Measurements from ENCODE around the gene YPEL1. TPM values are rescaled to one million over a fixed set of nuclear protein-coding genes. Genes with fewer than 3 reads are reported as not detected.
"Not testable (repeated sequence)": the region's sequence is repeated elsewhere in the genome, so short reads cannot be mapped to it uniquely, and the experiment has no call there.

YPEL1 gene
- total RNA-seq, 2 donors from 2014 or later: 2.4 to 4.9 TPM

DNA sequence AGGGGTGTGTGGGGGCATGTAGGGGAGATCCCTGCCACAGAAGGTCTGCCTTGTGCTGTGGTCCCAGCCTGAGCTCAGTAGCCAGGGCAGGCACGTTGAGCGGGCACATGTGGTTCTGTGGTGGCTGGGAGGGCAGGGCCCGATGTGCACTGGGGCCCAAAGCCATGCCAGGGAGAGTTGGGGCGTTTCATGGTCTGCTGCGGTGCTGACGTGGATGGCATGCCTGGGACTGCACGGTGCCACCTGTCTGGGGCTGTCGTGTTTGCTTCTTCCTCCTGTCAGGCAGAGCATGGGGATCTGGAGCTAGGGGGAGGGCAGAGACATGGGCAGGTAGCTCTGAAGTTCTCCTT, 50.5 kb downstream of the YPEL1 start:
- no peaks in the 10 kb centered on the region for H3K9me3 Mint-ChIP-seq
- H3K36me3 Mint-ChIP-seq: no peaks in the 10 kb centered on the region
- ATAC-seq (no peak), DNase-seq (ENCODE audit: low spot score in 2 of 2) (no peak)
- H3K27ac Mint-ChIP-seq: no peak overlapping the region

DNA sequence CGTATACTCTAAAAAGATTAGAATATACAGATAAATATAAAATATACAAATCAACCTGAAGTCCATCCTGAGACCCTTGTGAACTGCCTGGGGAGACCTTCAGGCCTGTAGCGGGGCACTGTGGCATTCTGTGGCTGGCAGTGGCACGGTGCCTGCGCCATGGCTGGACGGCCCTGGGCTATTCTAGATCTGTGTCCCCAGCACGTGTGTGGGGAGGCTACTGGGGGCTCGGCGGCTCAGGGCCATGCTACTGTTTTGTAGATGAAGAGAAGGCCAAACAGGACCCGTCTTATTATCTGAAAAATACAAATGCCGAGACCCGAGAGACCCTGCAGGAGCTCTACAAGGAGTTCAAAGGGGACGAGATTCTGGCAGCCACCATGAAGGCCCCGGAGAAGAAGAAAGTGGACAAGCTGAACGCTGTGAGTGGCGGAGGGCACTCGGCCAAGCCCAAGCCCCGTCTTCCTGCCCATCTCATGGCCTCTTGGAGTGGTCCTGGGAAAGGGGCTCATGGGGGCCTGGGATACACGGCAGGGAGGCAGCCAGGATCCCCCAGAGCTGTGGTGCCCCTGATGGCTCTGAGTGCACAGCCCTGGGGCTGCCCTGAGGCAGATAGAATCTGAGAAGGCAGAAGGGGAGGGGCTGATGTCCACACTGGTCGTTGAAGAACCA, 51.0 kb downstream of the YPEL1 start:
- ATAC-seq: no peak
- H3K9me3 Mint-ChIP-seq: no peaks in the 10 kb centered on the region
- H3K36me3 Mint-ChIP-seq: no peaks in the 10 kb centered on the region
- no peak for DNase-seq (ENCODE audit: low spot score in 2 of 2)
- H3K27ac Mint-ChIP-seq: no peak overlapping the region

DNA sequence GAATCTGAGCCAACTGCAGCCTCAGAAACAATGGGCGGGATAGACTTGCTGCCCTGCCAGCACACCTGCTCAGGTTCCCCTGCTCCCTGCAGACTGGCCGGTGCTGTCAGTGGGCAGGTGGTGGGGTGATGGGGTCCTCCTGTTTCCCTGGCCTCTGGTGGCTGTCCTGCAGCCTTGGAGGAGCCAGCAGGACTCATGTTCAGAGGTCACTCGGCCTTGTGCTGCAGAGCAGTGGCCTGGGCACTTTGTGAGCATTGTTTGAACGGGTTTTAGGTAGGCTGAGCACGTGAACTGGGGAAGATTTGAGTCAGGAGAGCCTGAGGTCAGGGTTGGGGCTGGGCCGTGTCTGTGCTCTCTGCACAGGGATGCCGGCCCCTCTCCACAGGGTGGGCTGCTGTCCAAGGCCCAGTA, 52.2 kb downstream of the YPEL1 start:
- no peaks in the 10 kb centered on the region for H3K9me3 Mint-ChIP-seq
- DNase-seq (ENCODE audit: low spot score in 2 of 2): no peak
- H3K36me3 Mint-ChIP-seq: no peaks in the 10 kb centered on the region
- H3K27ac Mint-ChIP-seq: no peak overlapping the region
- no peak for ATAC-seq

DNA sequence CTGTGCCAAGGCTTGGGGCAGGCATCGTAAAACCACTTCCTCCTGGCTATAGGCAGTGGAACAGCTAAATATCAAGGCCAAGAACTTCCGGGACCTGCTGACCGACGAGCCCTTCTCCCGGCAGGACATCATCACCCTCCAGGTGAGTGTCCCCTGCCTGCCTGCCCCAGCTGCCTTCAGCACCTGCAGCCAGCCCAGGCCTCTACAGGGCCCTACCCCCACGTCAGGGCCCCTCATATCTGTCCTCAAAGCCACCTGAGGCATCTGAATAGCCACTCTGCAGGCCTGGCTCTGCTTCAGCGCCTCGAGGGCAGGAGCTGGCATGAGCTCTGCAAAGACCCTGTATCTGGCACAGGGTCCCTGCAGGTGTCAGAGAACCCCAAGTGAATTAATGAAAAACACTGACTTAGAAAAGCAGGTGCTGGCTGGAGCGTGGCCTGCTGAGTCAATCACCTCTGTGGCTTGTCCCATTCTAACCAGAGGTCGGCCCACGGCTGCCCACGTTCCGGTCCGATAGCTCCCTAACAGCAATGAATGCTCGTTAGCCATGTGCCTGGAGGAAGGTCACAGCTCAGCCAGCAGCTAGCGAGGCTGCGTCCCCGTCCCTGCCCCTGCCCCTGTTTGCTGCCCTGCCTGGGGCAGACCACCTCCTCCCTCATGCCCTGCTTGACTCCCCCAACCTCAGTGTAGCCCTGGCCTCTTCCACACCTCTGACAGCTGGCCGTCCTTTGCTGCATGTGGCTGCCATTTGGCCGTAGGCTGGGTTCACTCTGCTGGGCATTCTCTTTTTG, 53.0 kb downstream of the YPEL1 start:
- no peak for ATAC-seq

GRCh38 chr22:21681566-21682370, 53.8 kb downstream of the YPEL1 start:
- H3K36me3 Mint-ChIP-seq: no peaks in the 10 kb centered on the region
- ATAC-seq (peak in 1 of 2 donors; percentile 28), DNase-seq (ENCODE audit: low spot score in 2 of 2) (no peak)
- peak overlapping the region in 1 of 2 donors; percentile 79 for H3K27ac Mint-ChIP-seq
- no peaks in the 10 kb centered on the region for H3K9me3 Mint-ChIP-seq

More for the DNA sequence above, 53.0 kb downstream of the YPEL1 start:
- H3K36me3 Mint-ChIP-seq: no peaks in the 10 kb centered on the region
- H3K27ac Mint-ChIP-seq: peak overlapping the region in 1 of 2 donors; percentile 79
- DNase-seq (ENCODE audit: low spot score in 2 of 2): no peak
- no peaks in the 10 kb centered on the region for H3K9me3 Mint-ChIP-seq

GRCh38 chr22:21680830-21681565, 54.6 kb downstream of the YPEL1 start:
- Mint-ChIP-seq H3K36me3 (peaks cover 0 to 5% of the 10 kb centered on the region in 2 donors), H3K27ac (peak overlapping the region; percentile 30 to 77), H3K9me3 (no peaks in the 10 kb centered on the region)
- DNase-seq (ENCODE audit: low spot score in 2 of 2) (no peak), ATAC-seq (no peak)

DNA sequence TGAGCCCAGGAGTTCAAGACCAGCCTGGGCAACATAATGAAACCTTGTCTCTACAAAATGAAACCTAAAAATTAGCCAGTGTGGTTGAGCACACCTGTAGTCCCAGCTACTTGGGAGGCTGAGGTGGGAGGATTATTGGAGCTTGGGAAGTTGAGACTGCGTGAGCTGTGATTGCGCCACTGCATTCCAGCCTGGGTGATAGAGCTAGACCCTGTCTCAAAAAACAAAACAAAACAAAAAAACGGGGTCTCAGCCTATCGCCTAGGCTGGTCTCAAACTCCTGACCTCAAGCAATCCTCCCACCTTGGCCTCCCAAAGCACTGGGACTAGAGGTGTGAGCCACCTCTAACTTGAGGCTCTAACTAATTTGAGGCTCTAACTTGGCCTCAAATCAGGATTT, 56.2 kb downstream of the YPEL1 start:
- ATAC-seq (no peak), DNase-seq (ENCODE audit: low spot score in 2 of 2) (no peak)
- Mint-ChIP-seq H3K27ac (no peak overlapping the region), H3K36me3 (peaks cover 0 to 10% of the 10 kb centered on the region in 2 donors), H3K9me3 (no peaks in the 10 kb centered on the region)

GRCh38 chr22:21678842-21679241, 56.8 kb downstream of the YPEL1 start:
- not testable (repeated sequence) for ATAC-seq; H3K36me3 Mint-ChIP-seq; H3K27ac Mint-ChIP-seq; H3K9me3 Mint-ChIP-seq; DNase-seq (ENCODE audit: low spot score in 2 of 2)

DNA sequence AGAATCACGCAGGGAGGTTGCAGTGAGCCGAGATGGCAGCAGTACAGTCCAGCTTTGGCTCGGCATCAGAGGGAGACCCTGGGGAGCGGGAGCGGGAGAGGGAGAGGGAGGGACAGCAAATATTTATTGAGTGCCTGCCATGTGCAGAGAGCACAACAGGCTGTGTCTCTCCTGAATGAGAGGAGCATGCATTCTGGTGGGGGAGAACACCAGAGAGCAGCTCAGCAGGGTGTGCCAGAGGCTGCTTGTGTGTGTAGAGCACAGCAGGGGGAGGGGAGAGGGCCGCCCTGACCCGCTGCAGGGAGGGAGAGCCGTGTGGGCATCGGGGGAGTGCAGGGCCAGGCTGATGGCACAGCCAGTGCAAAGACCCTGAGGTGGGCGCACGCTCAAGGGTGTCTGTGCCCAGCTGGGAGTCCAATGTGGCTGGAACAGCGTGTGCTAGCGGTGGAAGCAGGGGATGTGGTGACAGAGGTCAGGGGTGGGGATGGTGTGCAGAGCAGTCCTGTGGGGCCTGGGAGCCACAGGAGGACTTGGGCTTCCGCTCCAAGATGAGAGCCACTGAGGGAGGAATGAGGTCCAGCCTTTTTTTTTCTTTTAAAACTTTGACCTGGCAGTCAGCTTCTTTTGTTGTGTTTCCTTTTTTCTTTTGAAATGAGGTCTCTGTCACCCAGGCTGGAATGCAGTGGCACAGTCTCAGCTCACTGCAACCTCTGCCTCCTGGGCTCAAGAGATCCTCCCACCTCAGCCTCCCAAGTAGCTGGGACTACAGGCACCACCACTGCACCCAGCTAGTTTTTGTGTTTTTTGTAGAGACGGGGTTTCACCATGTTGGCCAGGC, 57.8 kb downstream of the YPEL1 start:
- Mint-ChIP-seq H3K36me3 (peaks cover 0 to 10% of the 10 kb centered on the region in 2 donors), H3K9me3 (no peaks in the 10 kb centered on the region), H3K27ac (no peak overlapping the region)
- ATAC-seq: no peak
- no peak for DNase-seq (ENCODE audit: low spot score in 2 of 2)

GRCh38 chr22:21674638-21675245, 60.9 kb downstream of the YPEL1 start:
- ATAC-seq (no peak), DNase-seq (ENCODE audit: low spot score in 2 of 2) (no peak)
- H3K27ac Mint-ChIP-seq: no peak overlapping the region
- peaks cover 0 to 15% of the 10 kb centered on the region in 2 donors for H3K36me3 Mint-ChIP-seq
- H3K9me3 Mint-ChIP-seq: no peaks in the 10 kb centered on the region

DNA sequence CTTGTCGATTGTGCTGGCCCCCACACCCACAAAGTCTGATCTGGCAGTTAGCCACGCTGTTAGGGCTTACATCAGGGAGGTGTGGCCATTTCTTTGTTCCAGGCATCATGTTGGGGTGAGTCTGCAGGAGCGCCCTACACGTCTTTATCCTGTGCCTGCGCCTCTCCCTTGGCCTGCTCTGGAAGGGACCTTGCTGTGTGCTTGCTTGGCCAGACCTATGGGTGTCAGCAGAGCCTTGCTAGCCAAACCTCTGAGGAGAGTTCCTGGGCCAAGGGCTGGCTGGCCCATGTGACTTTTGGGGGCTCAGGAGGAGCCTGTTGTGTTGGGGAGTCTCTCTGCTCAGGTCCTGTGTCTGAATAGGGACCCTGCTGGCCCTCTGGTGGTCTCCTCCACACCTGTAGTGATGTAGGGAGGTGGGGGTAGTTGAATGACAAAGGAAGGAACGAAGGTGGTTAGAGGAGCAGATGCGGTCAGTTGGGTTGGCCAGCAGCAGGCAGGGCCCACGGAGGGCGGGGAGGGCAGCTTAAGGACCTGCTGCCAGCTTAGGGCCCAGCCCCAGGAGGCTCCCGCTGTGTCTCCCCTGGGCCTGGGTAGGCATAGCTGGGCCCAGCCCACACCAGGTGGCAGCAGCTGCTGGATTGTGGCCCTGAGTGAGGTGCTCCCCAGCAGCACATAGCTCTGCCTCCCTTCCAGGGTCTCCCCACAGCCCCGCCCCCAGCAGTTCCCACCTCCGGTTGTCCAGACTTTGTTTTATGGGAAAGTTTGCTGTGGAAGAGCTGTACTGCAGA, 61.9 kb downstream of the YPEL1 start:
- ATAC-seq: no peak
- no peaks in the 10 kb centered on the region for H3K9me3 Mint-ChIP-seq
- peaks cover 5 to 15% of the 10 kb centered on the region in 2 donors for H3K36me3 Mint-ChIP-seq

GRCh38 chr22:21672107-21672629, 63.4 kb downstream of the YPEL1 start:
- Mint-ChIP-seq H3K27ac (peak overlapping the region in 1 of 2 donors; percentile 20), H3K36me3 (peaks cover 5 to 19% of the 10 kb centered on the region in 2 donors), H3K9me3 (no peaks in the 10 kb centered on the region)
- no peak for ATAC-seq
- DNase-seq (ENCODE audit: low spot score in 2 of 2): no peak

More for the DNA sequence above, 61.9 kb downstream of the YPEL1 start:
- peak overlapping the region; percentile 49 to 79 for H3K27ac Mint-ChIP-seq
- DNase-seq (ENCODE audit: low spot score in 2 of 2): no peak

DNA sequence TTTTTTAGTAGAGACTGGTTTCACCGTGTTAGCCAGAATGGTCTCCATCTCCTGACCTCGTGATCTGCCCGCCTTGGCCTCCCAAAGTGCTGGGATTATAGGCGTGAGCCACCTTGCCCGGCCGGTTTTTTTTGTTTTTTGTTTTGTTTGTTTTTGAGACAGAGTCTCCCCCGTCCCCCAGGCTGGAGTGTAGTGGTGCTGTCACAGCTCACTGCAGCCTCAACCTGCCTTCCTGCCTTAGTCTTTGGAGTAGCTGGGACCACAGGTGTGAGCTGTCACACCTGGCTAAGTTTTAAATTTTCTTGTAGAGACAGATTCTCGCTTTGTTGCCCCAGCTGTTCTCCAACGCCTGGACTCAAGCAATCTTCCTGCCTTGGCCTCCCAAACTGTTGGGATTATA, 66.6 kb downstream of the YPEL1 start:
- H3K36me3 Mint-ChIP-seq: peaks cover 11% of the 10 kb centered on the region in 2 donors
- DNase-seq (ENCODE audit: low spot score in 2 of 2) (no peak), ATAC-seq (no peak)
- H3K9me3 Mint-ChIP-seq: no peaks in the 10 kb centered on the region
- peak overlapping the region in 1 of 2 donors; percentile 52 for H3K27ac Mint-ChIP-seq

DNA sequence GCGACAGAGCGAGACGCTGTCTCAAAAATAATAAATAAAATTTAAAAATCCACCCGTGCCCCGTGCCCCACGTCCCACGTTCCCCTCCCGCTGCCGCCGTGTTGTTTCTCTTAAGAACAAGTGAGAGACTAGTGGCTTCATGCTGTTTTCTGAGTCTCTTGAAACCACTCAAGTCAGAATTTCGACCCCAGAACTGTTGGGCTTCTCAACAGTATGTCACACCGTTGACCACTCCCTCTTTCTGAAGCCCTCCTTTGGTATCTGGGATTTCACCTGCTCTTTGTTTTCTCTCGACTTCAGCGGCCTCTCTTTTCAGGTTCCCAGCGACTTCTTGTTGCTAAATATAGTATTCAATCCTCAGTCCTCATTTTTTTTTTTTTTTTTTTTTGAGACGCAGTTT, 68.8 kb downstream of the YPEL1 start:
- ATAC-seq: no peak
- H3K9me3 Mint-ChIP-seq: no peaks in the 10 kb centered on the region
- peak overlapping the region; percentile 89 to 96 for H3K27ac Mint-ChIP-seq
- peaks cover 5 to 11% of the 10 kb centered on the region in 2 donors for H3K36me3 Mint-ChIP-seq
- DNase-seq (ENCODE audit: low spot score in 2 of 2): no peak

Data from activated naive CD4-positive, alpha-beta T cell treated with anti-CD3 and anti-CD28 coated beads, Interleukin-2, amount 50 U/mL, for 72 hours (primary cell).